ENCODE data around the gene CFAP61.
A peak's percentile ranks its signal among the peaks of the same experiment; 100 is the strongest.

CFAP61 gene

GRCh38 chr20:20405623-20406022 lies 353.3 kb downstream of the CFAP61 start:
- TF ChIP-seq CTCF (IDR thresholded peaks at IDR 0.05; ENCODE audit: low read depth, low read length), result no peak
- H3K4me3 ChIP-seq (ENCODE audit: low read depth, low read length), result no peak overlapping the region

- no peak for TF ChIP-seq CTCF (IDR thresholded peaks at IDR 0.05; ENCODE audit: low read depth, low read length)
- no peak overlapping the region for H3K4me3 ChIP-seq (ENCODE audit: low read depth, low read length)
These were observed 354.0 kb downstream of the CFAP61 start for GRCh38 chr20:20406306-20406705.

GRCh38 chr20:20407891-20408805 lies 355.8 kb downstream of the CFAP61 start:
- H3K4me3 ChIP-seq (ENCODE audit: low read depth, low read length), result no peak overlapping the region
- TF ChIP-seq CTCF (IDR thresholded peaks at IDR 0.05; ENCODE audit: low read depth, low read length), result 0 out of 2 replicates have a peak, but pooled peaks have one; percentile 29

GRCh38 chr20:20409331-20409730 lies 357.0 kb downstream of the CFAP61 start:
- no peak overlapping the region for H3K4me3 ChIP-seq (ENCODE audit: low read depth, low read length)
- TF ChIP-seq CTCF (IDR thresholded peaks at IDR 0.05; ENCODE audit: low read depth, low read length), result no peak

Data from WI38 (cell line).